ENCODE measurements around the gene RHBDD1. TPM values are rescaled to one million over a fixed set of nuclear protein-coding genes. Genes with fewer than 3 reads are reported as not detected.

Gene RHBDD1
- total RNA-seq, 1 experiment from 2014 or later = 3.9 TPM

- DNase-seq (ENCODE audit: low spot score) = no peak
Observed at GRCh38 chr2:226983895-226984749, 148.3 kb downstream of the RHBDD1 start.

- peak; percentile 50 for DNase-seq (ENCODE audit: low spot score)
Observed at GRCh38 chr2:226984750-226985582, 149.1 kb downstream of the RHBDD1 start.

- DNase-seq (ENCODE audit: low spot score) = no peak
Observed at GRCh38 chr2:226985583-226985946, 149.7 kb downstream of the RHBDD1 start.

DNA sequence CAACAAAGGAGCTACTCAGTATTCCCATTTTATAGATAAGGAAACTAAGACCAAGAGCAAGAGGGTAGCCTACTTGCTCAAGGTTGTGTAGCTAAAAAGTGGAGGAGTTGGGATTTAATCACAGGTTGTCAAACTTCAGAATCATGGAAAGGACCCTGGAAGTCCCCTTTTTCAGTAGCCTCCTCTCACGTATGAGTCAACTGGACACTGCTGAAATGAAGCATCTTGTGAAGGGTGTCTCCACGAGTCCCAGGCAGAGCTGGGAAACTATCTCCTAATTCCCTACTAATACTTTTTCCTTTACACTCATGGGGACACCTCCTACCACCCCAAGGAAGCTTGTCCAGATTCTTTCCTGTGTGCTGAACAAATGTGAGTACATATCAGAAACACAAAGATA, 155.8 kb downstream of the RHBDD1 start:
- no peak for DNase-seq (ENCODE audit: low spot score)

GRCh38 chr2:226993171-226993570, 157.3 kb downstream of the RHBDD1 start:
- DNase-seq (ENCODE audit: low spot score) = no peak

DNA sequence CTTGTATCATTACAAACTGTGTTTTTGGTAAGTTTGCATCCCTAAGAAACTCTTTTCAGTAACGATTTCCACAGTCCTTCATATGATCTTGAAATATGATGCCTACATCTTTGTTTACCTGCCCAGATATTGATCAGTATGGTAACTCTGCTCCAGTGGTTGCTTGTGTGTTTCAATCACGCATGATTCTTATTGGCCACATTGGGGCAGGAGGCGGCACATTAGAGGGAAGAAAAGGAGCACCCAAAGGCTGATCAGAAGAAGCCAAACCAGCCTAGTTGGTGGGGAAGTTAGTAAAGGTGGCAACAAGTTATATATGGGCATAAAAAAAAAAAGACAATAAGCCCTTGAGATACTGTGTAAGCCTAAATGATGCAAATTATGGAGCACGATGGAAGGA, 158.9 kb downstream of the RHBDD1 start:
- DNase-seq (ENCODE audit: low spot score) = no peak

GRCh38 chr2:226995625-226996041, 159.8 kb downstream of the RHBDD1 start:
- DNase-seq (ENCODE audit: low spot score) = peak; percentile 91

DNA sequence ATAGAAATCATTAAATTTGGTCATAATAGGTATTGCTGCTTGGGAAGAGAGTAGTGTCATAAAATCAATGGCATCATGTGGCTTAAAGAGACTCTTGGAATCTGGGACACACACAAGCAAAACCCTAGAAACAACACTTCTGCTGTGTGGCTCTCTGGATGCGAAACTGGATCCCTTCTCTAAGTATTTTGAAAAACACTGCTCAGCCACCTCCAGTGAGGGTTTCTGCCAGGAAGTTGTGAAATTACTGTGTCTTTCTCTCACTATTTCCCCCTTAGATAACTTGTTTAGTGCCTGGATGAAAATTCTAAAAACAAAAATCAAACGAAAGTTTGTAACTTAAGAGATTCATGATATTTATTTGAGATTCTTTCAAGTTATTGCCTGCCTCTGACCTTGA, 163.8 kb downstream of the RHBDD1 start:
- DNase-seq (ENCODE audit: low spot score) = no peak

- no peak for DNase-seq (ENCODE audit: low spot score)
Observed at GRCh38 chr2:227000123-227000522, 164.3 kb downstream of the RHBDD1 start.

DNA sequence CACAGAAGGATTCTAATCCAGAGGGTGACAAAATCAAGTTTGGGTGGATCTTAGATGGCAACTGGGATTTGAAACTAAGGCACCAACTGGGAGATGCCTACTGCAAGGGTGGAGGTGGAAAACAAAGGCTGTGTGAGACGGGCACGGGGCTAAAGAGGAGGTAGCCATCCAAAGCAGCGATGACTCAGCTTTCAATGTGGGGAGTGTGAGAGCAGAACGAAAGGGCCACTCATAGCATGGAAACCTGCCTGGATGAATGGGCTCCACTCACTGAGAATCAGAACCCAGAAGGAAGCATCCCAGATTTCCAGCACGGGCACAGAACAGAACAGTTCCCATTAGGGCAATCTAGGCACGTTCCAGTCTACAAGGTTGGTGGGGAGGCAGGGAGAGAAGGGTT, 168.6 kb downstream of the RHBDD1 start:
- DNase-seq (ENCODE audit: low spot score) = no peak

- DNase-seq (ENCODE audit: low spot score) = no peak
Observed at GRCh38 chr2:227006189-227006897, 170.5 kb downstream of the RHBDD1 start.

DNA sequence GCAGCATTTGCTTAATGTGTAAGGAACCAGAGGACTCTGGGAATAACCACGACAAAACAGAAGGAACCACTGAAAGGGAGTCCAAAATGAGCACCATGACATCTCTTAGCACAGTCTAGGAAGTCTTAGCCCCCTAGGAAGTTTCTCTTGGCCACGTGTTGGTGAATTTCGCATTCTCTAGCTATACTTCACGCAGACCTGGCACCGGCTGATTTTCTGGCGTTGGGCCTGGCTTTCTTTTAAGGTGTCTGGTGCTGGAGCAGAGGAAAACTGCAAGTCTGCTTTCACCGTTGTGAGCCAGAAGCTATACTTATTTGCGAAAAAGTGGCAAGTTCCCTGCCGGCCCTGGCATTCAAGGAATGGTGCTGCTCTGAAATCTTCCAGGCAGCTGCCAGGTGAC, 171.3 kb downstream of the RHBDD1 start:
- DNase-seq (ENCODE audit: low spot score) = no peak

DNA sequence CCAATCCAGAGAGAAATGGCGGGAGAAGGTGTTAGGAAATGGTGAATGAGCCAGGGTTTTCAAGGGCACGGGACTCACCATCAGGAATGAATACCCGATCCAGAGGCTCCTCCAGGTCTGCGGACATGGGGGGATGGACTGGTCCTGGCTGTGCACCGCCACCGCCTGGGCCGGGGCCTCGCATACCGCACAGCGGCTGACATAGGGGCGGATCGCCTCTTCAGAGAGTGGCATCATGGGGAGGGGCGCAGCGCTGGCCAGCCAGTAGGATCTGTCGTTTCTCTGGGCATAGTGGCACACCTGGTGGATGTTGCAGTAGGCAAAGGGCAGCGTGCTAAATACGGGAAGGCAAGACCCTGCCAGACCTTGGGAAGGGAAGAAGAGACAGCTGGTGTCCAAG, 172.1 kb downstream of the RHBDD1 start:
- no peak for DNase-seq (ENCODE audit: low spot score)

DNA sequence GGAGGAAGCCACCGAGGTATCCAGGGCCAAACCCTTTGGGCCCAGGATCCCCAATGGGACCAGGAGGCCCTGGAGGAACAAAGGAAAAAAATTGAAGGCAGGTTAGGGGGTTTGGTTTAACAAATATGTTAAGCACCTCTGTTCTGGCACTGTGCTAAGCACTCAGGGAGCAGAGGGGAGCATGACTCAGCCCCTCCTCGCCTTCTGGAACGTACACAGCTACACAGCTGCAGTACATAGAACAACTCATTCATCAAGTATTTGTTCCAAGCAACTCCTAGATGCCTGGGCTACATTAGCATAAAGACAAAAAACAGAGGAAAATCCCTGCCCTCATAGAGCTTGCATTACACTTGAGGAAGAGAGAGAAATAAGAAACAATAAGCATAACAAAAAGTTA, 174.6 kb downstream of the RHBDD1 start:
- DNase-seq (ENCODE audit: low spot score) = no peak

DNA sequence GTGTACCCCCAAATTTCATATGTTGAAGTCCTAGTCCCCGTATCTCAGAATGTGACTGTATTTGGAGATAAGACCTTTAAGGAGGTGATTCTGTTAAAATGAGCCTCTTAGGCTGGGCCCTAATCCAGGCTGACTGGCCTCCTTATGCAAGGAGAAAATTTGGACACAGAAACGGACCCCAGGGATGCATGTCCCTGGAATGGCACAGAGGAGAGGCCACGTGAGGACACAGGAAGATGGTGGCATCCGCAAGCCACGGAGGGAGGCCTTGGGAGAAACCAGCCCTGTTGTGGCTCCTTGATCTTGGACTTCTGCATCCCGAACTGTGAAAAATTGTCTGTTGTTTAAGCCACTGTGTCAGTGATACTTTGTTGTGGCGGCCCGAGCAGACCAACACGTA, 177.5 kb downstream of the RHBDD1 start:
- no peak for DNase-seq (ENCODE audit: low spot score)

- DNase-seq (ENCODE audit: low spot score) = no peak
Observed at GRCh38 chr2:227013881-227014280, 178.0 kb downstream of the RHBDD1 start.

DNA sequence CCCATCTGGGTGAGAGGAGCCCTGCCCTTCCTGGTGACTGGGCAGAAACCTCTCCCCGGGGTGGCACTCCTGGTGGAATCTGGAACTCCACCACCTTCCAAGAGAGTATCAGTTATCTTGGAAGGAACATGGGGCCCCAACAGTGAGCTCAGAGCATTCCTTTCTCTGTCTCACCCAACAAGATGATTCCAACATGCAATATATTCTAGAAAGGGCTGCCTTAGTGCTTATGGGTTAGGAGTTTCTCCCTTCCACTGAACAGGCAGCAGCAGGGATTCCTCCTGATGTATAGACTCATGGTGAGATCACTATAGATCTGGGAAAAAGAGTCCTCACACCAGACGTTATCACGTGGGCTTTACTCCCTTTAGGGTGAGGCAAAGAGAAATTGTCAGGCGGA, 181.0 kb downstream of the RHBDD1 start:
- no peak for DNase-seq (ENCODE audit: low spot score)

- DNase-seq (ENCODE audit: low spot score) = no peak
Observed at GRCh38 chr2:227020416-227020815, 184.6 kb downstream of the RHBDD1 start.

- DNase-seq (ENCODE audit: low spot score) = no peak
Observed at GRCh38 chr2:227022608-227023007, 186.8 kb downstream of the RHBDD1 start.

DNA sequence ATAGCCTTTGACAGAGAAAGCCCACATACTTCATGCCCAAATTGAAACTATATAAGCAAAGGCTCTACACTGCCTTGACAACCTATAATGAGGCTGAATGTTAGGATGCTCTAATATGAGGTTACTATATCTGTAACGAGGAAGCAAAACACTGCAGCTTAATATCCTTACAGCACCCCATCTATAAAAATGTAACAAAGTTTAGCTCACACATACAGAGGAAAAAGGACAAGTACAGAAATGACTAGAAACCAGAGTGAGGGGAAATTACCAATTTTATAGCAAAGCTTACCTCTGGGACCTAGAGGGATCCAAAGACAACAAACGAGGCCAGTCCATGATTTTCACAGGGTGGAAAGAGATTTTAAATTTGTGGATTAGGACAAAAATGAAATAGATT, 189.7 kb downstream of the RHBDD1 start:
- no peak for DNase-seq (ENCODE audit: low spot score)

- no peak for DNase-seq (ENCODE audit: low spot score)
Observed at GRCh38 chr2:227029426-227030105, 193.7 kb downstream of the RHBDD1 start.

DNA sequence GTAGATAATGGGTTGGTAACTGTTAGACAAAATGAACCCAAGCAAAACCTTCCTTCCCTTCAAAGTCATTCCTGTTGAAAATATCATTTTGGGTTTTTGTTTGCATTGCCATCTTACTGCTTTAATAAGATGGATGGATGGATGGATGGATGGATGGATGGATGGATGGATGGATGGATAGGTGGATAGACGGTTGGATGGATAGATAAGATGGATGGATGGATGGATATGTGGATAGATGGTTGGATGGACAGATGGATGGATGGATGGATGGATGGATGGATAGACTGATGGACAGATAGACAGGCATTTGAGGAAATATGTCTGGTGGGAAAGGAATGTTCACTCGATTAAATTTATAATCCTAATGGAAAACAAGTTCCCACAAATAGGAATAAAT, 194.9 kb downstream of the RHBDD1 start:
- DNase-seq (ENCODE audit: low spot score) = no peak

All from A172 (cell line).